Mammary epithelial cell (primary cell): ENCODE results near the gene MYBPC3.

ENCODE experiments used
- CTCF ChIP-seq, 2 donors: IDR thresholded peaks in 1 of 2; conservative IDR thresholded peaks in 1 of 2; 2 replicates each; pipeline ENCODE4 v1.5.1; 2011 to 2012; ENCODE audit warnings: inconsistent platforms in 2 of 2, low read length in 2 of 2, mild to moderate bottlenecking in 2 of 2, control low read depth in 1 of 2, low read depth in 1 of 2; ENCODE audit not compliant: insufficient read depth in 1 of 2; ENCODE audit errors: extremely low read depth in 1 of 2
- EZH2 ChIP-seq: IDR thresholded peaks from 2 replicates; pipeline ENCODE4 v1.6.1; 2012; ENCODE audit warnings: low read length, inconsistent platforms, borderline replicate concordance

DNA sequence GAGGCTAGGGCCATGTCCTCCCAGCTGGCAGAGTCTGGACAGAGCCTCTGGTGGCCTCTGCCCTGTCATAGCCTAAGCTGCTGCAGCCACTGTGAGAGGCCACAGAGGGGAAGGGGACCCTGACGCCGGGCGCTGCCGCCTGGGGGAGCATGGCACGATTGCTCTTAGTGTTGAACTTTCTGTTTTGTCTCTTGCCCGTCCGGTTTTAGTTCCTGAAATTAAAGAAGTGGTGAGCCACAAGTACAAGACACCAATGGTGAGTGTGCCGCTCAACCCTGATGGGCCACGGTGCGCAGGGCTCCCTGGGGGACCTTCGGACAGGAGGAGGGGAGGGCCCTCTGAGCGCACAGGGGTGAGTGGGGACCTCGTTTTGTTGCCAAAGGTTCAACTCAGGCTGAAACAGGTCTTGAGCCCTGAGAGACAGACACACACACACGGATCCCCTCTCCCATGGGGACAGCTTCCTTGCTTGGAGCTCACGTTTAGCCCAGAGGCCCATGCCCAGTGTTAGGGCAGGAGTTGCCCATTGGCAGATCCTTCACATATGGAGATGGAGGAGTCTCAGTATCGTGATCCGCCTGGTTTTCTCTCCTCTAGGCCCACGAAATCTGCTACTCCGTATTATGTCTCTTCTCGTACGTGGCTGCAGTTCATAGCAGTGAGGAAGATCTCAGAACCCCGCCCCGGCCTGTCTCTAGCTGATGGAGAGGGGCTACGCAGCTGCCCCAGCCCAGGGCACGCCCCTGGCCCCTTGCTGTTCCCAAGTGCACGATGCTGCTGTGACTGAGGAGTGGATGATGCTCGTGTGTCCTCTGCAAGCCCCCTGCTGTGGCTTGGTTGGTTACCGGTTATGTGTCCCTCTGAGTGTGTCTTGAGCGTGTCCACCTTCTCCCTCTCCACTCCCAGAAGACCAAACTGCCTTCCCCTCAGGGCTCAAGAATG lies 23.8 kb downstream of the MYBPC3 start:
- no peak for TF ChIP-seq CTCF (conservative IDR thresholded peaks at IDR 0.05 in 1 of 2, IDR thresholded peaks at IDR 0.05 in 1 of 2; ENCODE audit: extremely low read depth in 1 of 2, insufficient read depth in 1 of 2, low read depth in 1 of 2, low read length in 2 of 2)
- TF ChIP-seq EZH2: no peak
